HUES48 (cell line): ENCODE data around the gene SNX6.
"Not testable (repeated sequence)": the region's sequence is repeated elsewhere in the genome, so short reads cannot be mapped to it uniquely, and the experiment has no call there.

Experiments
- H3K27ac ChIP-seq: one replicate; pipeline ENCODE4 v1.7.0; 2013; ENCODE audit warnings: low read depth, low read length, inconsistent platforms
- H3K27me3 ChIP-seq: 2 replicates; pipeline ENCODE4 v1.6.1; 2013; ENCODE audit warnings: mild to moderate bottlenecking, low read length; ENCODE audit not compliant: control insufficient read depth, insufficient read depth
- H3K36me3 ChIP-seq: 2 replicates; pipeline ENCODE4 v1.6.1; 2013; ENCODE audit warnings: low read length; ENCODE audit not compliant: control insufficient read depth, insufficient read depth
- H3K4me1 ChIP-seq: 2 replicates; pipeline ENCODE4 v1.6.1; 2013; ENCODE audit warnings: mild to moderate bottlenecking, low read length; ENCODE audit not compliant: control insufficient read depth, insufficient read depth
- H3K4me3 ChIP-seq: 2 replicates; pipeline ENCODE4 v1.5.1; 2013; ENCODE audit warnings: mild to moderate bottlenecking, low read depth, low read length
- H3K9ac ChIP-seq: 2 replicates; pipeline ENCODE4 v1.6.1; 2013; ENCODE audit warnings: mild to moderate bottlenecking, low read depth, low read length, moderate library complexity
- H3K9me3 ChIP-seq: 2 replicates; pipeline ENCODE4 v1.6.1; 2013; ENCODE audit warnings: low read length; ENCODE audit not compliant: control insufficient read depth, insufficient read depth

The SNX6 gene

GRCh38 chr14:34569750-34570149, 60.2 kb downstream of the SNX6 start:
- peaks cover 54% of the 10 kb centered on the region for H3K36me3 ChIP-seq

GRCh38 chr14:34568803-34569202, 61.1 kb downstream of the SNX6 start:
- no peak overlapping the region for H3K27ac ChIP-seq
- no peaks in the 10 kb centered on the region for H3K4me1 ChIP-seq
- no peak overlapping the region for H3K4me3 ChIP-seq
- H3K9ac ChIP-seq: no peak overlapping the region
- no peaks in the 10 kb centered on the region for H3K27me3 ChIP-seq
- peaks cover 55% of the 10 kb centered on the region for H3K36me3 ChIP-seq
- no peaks in the 10 kb centered on the region for H3K9me3 ChIP-seq

More at GRCh38 chr14:34569750-34570149, 60.2 kb downstream of the SNX6 start:
- H3K4me1 ChIP-seq: no peaks in the 10 kb centered on the region
- no peak overlapping the region for H3K27ac ChIP-seq
- H3K4me3 ChIP-seq: no peak overlapping the region
- H3K27me3 ChIP-seq: no peaks in the 10 kb centered on the region
- H3K9ac ChIP-seq: no peak overlapping the region
- no peaks in the 10 kb centered on the region for H3K9me3 ChIP-seq

- no peak overlapping the region for H3K9ac ChIP-seq
- no peaks in the 10 kb centered on the region for H3K27me3 ChIP-seq
- H3K36me3 ChIP-seq: peaks cover 38% of the 10 kb centered on the region
- H3K27ac ChIP-seq: no peak overlapping the region
- no peaks in the 10 kb centered on the region for H3K9me3 ChIP-seq
- H3K4me3 ChIP-seq: no peak overlapping the region
- H3K4me1 ChIP-seq: no peaks in the 10 kb centered on the region
Observed at GRCh38 chr14:34562776-34563150, 67.2 kb downstream of the SNX6 start.

- H3K36me3 ChIP-seq: peaks cover 33% of the 10 kb centered on the region
- not testable (repeated sequence) for H3K4me3 ChIP-seq, H3K27ac ChIP-seq, H3K27me3 ChIP-seq, H3K4me1 ChIP-seq, H3K9ac ChIP-seq, H3K9me3 ChIP-seq
Observed at GRCh38 chr14:34562037-34562775, 67.7 kb downstream of the SNX6 start.

GRCh38 chr14:34556498-34556829, 73.5 kb downstream of the SNX6 start:
- not testable (repeated sequence) for H3K36me3 ChIP-seq

GRCh38 chr14:34555583-34556497, 74.1 kb downstream of the SNX6 start:
- not testable (repeated sequence) for H3K27ac ChIP-seq, H3K4me3 ChIP-seq, H3K36me3 ChIP-seq, H3K9ac ChIP-seq, H3K9me3 ChIP-seq, H3K4me1 ChIP-seq, H3K27me3 ChIP-seq

More at GRCh38 chr14:34556498-34556829, 73.5 kb downstream of the SNX6 start:
- not testable (repeated sequence) for H3K27me3 ChIP-seq, H3K9ac ChIP-seq, H3K4me1 ChIP-seq, H3K9me3 ChIP-seq, H3K4me3 ChIP-seq, H3K27ac ChIP-seq

GRCh38 chr14:34554540-34555250, 75.3 kb downstream of the SNX6 start:
- H3K4me3 ChIP-seq: no peak overlapping the region
- no peaks in the 10 kb centered on the region for H3K9me3 ChIP-seq
- H3K36me3 ChIP-seq: no peaks in the 10 kb centered on the region
- no peaks in the 10 kb centered on the region for H3K27me3 ChIP-seq
- no peaks in the 10 kb centered on the region for H3K4me1 ChIP-seq
- H3K27ac ChIP-seq: no peak overlapping the region
- no peak overlapping the region for H3K9ac ChIP-seq

GRCh38 chr14:34549276-34549966, 80.5 kb downstream of the SNX6 start:
- H3K4me3 ChIP-seq, H3K9ac ChIP-seq, H3K36me3 ChIP-seq, H3K27me3 ChIP-seq, H3K27ac ChIP-seq, H3K4me1 ChIP-seq, H3K9me3 ChIP-seq: not testable (repeated sequence)

GRCh38 chr14:34548472-34548981, 81.4 kb downstream of the SNX6 start:
- Histone ChIP-seq H3K27ac (no peak overlapping the region), H3K9ac (no peak overlapping the region), H3K36me3 (no peaks in the 10 kb centered on the region), H3K4me3 (no peak overlapping the region), H3K27me3 (no peaks in the 10 kb centered on the region), H3K4me1 (no peaks in the 10 kb centered on the region), H3K9me3 (no peaks in the 10 kb centered on the region)

GRCh38 chr14:34547136-34547520, 82.8 kb downstream of the SNX6 start:
- H3K27me3 ChIP-seq, H3K9ac ChIP-seq, H3K36me3 ChIP-seq, H3K4me1 ChIP-seq, H3K27ac ChIP-seq, H3K9me3 ChIP-seq, H3K4me3 ChIP-seq: not testable (repeated sequence)
